ENCODE results near the gene ATG13.

The ATG13 gene

GRCh38 chr11:46597155-46597554 is 20.2 kb upstream of the ATG13 start:
- TF ChIP-seq EZH2phosphoT487 (IDR thresholded peaks at IDR 0.05; ENCODE audit: low read depth) = no peak
- no peak for TF ChIP-seq CTCF (IDR thresholded peaks at IDR 0.05; ENCODE audit: low read depth, low read length)
- peaks cover 17% of the 10 kb centered on the region for H3K79me2 ChIP-seq (ENCODE audit: low read length)
- H4K20me1 ChIP-seq (ENCODE audit: insufficient read depth, low read length) = no peaks in the 10 kb centered on the region
- H3K36me3 ChIP-seq (replicated peaks; ENCODE audit: low read depth, low read length) = no peaks in the 10 kb centered on the region
- no peak overlapping the region for H3K27ac ChIP-seq (ENCODE audit: low read length)
- no peak overlapping the region for H3K4me3 ChIP-seq (ENCODE audit: low read length)
- no peak overlapping the region for H2AFZ ChIP-seq (ENCODE audit: low read depth, low read length)
- H3K27me3 ChIP-seq (ENCODE audit: low read depth, low read length) = no peaks in the 10 kb centered on the region
- no peak overlapping the region for H3K4me2 ChIP-seq (ENCODE audit: low read length)
- H3K9ac ChIP-seq (ENCODE audit: low read length) = no peak overlapping the region
- no peaks in the 10 kb centered on the region for H3K9me3 ChIP-seq (ENCODE audit: insufficient read depth, low read length)
- peaks cover 31% of the 10 kb centered on the region for H3K4me1 ChIP-seq (ENCODE audit: low read length)

- H3K27me3 ChIP-seq (ENCODE audit: low read depth, low read length) = no peaks in the 10 kb centered on the region
Measured at GRCh38 chr11:46597609-46598219, 19.6 kb upstream of the ATG13 start.

GRCh38 chr11:46599340-46600193 is 17.8 kb upstream of the ATG13 start:
- H3K4me3 ChIP-seq (ENCODE audit: low read length) = no peak overlapping the region
- no peak overlapping the region for H3K9ac ChIP-seq (ENCODE audit: low read length)
- H3K4me2 ChIP-seq (ENCODE audit: low read length) = no peak overlapping the region
- no peaks in the 10 kb centered on the region for H4K20me1 ChIP-seq (ENCODE audit: insufficient read depth, low read length)
- H3K4me1 ChIP-seq (ENCODE audit: low read length) = peaks cover 37% of the 10 kb centered on the region
- H2AFZ ChIP-seq (ENCODE audit: low read depth, low read length) = no peak overlapping the region
- H3K79me2 ChIP-seq (ENCODE audit: low read length) = no peaks in the 10 kb centered on the region
- TF ChIP-seq CTCF (IDR thresholded peaks at IDR 0.05; ENCODE audit: low read depth, low read length) (no peak), EZH2phosphoT487 (IDR thresholded peaks at IDR 0.05; ENCODE audit: low read depth) (no peak)
- no peaks in the 10 kb centered on the region for H3K27me3 ChIP-seq (ENCODE audit: low read depth, low read length)
- H3K27ac ChIP-seq (ENCODE audit: low read length) = no peak overlapping the region
- peaks cover 6% of the 10 kb centered on the region; the same call in 1 of the 2 replicates for H3K9me3 ChIP-seq (ENCODE audit: insufficient read depth, low read length)
- peaks cover 8% of the 10 kb centered on the region for H3K36me3 ChIP-seq (replicated peaks; ENCODE audit: low read depth, low read length)

More at GRCh38 chr11:46597609-46598219, 19.6 kb upstream of the ATG13 start:
- no peak overlapping the region for H3K9ac ChIP-seq (ENCODE audit: low read length)
- no peak overlapping the region for H3K27ac ChIP-seq (ENCODE audit: low read length)
- peaks cover 28% of the 10 kb centered on the region for H3K4me1 ChIP-seq (ENCODE audit: low read length)
- no peak overlapping the region for H2AFZ ChIP-seq (ENCODE audit: low read depth, low read length)
- TF ChIP-seq EZH2phosphoT487 (IDR thresholded peaks at IDR 0.05; ENCODE audit: low read depth) (no peak), CTCF (IDR thresholded peaks at IDR 0.05; ENCODE audit: low read depth, low read length) (no peak)
- H3K4me2 ChIP-seq (ENCODE audit: low read length) = no peak overlapping the region
- H4K20me1 ChIP-seq (ENCODE audit: insufficient read depth, low read length) = no peaks in the 10 kb centered on the region
- peaks cover 12% of the 10 kb centered on the region for H3K79me2 ChIP-seq (ENCODE audit: low read length)
- no peaks in the 10 kb centered on the region for H3K36me3 ChIP-seq (replicated peaks; ENCODE audit: low read depth, low read length)
- no peaks in the 10 kb centered on the region for H3K9me3 ChIP-seq (ENCODE audit: insufficient read depth, low read length)
- H3K4me3 ChIP-seq (ENCODE audit: low read length) = no peak overlapping the region

Data from OCI-LY3 (cell line).